ENCODE data around the gene CARTPT.

Gene CARTPT

DNA sequence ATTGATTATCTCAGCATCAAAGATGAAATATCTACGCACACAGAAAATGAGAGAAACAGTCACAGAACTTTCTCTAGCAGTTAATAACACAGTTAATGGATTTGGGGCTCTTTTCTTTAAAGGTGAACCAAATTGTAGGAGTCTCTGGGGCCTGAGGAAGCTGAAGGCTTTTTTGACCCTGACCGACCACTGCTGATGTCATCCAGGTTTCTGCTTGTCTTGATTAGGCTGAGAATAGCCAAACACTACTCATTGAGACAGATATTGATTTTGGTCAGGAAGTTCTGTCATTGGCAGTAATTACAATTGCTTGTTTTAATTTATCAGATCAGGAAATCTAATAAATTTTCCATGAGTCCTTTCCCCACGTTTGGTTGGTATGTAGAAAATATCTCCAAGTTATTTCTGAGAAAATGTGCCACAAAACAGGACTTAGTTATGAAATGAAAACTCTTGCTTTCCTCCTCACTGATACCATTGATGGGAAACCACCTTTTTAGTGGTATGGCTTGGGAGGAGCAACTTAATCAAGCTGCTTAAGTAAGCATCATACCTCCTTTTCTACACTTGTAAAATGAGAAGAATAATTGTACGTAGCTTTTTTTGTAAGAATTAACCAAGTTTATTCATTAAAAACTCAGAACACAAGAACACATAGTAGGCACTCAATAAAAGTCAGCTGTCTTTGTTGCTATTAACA lies 19.7 kb downstream of the CARTPT start:
- no peak for FAIRE-seq

DNA sequence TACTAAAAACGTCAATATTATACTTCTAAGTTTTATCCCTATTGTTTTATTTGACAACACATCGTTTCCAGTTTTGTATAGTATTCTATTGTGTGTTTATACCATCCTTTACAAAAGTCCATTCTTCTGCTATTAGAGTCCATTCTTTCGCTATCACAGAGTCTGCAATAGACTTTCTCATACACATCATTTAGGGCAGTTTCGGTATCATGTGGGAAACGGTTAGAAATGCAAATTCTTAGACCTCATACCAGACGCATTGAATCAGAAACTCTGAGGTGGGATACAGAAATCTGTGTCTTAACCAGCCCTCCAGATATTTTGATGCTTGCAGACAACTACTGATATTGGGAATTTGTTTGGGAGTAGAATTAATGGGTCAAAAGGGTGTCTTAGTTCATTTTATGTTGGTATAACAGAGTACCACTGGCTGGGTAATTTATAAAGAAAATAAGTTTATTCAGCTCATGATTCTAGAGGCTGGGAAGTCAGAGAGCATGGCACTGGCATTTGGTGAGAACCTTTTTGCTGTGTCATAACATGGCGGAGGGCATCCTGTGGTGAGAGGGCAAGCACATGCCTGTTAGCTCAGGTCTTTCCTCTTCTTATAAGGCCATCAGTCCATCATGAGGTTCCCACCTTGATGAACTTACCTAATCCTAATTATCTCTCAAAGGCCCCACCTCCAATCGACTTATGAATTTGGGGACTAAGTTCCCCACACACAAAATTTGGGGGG lies 21.1 kb downstream of the CARTPT start:
- no peak for FAIRE-seq

DNA sequence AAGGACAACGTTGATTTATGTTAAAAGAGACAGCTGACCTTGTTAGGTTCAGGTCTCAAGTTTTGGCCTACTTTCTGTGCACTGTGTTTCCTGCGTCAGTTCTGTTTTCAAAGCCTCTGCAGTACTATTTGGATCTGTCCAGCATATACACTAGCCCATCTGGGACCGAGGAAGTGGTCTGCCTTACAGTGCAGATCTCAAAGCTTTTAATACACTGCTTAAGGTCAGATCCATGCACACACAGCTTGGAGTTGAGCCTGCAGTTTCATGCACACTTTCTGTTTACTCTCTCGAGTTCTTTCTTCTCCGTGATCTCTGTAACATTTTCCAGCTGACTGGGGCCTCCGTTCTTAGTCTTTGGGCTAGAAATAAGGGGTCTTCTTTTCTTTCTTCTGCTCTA lies 24.1 kb downstream of the CARTPT start:
- no peak for FAIRE-seq

DNA sequence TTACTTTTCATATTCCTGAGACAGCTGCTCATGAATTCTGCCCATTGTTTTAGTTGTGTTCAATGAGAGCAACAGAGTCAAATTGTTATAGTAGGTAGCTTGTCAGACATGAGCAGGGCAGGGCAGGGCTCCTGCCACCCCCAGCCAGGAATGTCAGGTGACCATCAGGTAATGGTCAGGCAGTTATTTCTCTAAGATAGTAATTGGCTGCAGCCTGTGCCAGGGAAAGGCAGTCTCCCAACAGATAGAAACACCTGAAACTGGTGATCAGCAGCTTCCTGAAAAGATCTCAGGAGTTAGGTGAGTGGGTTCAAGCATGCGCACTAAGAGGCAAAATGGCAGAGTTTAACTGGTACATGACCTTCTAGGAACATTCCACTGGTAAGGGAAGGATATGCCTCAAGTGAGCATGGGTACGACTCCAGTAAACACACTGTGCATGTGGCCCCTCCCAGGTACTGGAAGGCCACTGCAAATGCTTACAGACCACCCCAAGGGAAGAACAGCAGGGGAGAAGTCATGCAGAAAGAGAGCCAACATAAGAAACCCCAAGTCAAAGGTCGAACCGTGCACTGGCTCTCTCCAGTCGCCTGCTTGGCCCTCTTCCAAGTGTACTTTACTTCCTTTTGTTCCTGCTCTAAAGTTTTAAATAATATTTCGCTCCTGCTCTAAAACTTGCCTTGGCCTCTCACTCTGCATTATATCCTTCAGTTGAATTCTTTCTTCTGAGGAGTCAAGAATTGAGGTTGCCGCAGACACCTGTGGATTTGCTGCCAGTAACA lies 25.1 kb downstream of the CARTPT start:
- FAIRE-seq, result no peak

DNA sequence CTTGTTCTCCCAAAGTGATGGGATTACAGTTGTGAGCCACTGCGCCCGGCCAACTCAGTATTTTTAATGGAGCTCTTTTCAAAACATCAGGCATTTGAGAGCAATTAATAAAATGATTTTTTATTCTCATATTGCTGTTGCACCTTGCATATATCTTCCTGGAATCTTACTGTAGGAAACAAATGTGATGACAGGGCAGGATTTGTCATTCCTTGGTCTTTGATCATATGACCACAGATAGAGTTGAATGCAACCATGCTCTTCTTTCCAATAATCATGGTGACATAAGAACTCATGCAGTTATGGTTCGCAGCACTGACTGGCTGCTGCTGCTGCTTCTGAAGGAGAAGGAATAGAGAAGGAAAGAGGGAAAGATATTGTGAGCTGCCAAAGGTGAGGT lies 28.1 kb downstream of the CARTPT start:
- FAIRE-seq, result no peak

DNA sequence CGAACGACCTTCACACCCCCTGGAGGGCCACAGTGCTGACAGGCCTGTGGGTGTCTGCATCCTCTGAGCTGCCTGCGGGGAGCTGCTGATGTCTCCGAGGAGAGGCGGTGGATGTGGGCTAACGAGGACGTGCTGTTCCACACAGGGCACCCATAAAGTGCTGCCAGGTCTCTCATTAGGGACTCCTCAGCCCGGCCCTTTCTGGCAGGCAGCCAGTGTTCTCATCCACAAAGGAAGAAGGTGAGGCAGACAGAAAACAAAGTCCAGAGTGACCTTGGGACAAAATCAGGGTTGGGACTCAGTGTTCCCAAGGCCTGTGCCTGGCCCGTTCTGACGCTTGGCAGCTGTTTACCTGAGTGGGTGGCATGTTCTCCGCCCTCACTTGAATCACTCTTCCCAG lies 29.3 kb downstream of the CARTPT start:
- FAIRE-seq, result no peak

DNA sequence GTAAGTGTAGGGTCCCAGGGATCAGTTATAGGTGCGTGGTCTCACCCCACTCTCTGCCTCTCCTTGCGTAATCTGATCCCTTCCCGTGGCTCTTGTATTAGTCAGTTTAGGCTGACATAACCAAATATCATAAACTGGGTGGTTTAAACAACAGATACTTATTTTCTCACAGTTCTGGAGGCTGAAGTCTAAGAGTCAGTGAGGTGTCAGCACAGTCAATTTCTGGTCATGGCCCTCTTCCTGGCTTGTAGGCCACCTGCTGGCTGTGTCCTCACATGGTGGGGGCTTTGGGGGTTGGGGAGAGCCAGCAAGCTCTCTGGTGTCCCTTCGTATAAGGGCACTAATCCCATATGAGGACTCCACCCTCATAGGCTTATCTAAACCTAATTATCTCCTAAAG lies 32.3 kb downstream of the CARTPT start:
- no peak for FAIRE-seq

DNA sequence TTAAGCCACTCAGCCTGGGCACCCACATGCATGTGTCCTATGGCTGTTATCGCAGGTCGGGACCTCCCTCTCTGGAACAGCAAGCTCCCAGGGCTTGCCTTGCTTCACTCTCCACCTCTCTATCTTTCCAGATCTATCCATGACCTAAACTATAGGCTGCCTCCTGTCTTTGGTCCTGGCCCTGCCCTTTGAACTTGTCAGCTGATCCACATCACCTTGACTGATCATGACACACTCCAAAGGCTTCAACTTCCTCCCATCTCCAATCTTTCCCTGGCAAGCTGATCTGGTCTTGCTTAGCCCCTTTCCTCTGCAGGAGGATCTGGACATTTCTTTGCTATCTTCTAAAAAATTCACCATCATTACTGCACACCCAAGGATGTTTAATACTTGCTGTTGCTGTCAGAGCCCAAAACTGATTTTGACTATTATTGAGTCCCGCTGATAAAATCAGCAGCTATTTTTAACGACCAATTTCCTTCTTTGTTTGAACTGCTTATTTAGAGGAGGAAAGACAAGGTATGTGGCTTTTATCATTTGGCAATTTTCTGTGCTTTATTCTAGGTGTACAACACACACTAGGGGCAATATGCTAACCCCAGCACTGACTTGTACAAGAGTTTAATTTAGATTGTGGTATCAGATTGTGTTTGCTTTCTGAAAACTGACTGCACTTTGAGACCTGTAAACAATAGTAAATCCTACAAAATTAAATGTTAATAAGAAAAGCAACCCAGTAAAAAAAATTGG lies 33.5 kb downstream of the CARTPT start:
- FAIRE-seq, result no peak

DNA sequence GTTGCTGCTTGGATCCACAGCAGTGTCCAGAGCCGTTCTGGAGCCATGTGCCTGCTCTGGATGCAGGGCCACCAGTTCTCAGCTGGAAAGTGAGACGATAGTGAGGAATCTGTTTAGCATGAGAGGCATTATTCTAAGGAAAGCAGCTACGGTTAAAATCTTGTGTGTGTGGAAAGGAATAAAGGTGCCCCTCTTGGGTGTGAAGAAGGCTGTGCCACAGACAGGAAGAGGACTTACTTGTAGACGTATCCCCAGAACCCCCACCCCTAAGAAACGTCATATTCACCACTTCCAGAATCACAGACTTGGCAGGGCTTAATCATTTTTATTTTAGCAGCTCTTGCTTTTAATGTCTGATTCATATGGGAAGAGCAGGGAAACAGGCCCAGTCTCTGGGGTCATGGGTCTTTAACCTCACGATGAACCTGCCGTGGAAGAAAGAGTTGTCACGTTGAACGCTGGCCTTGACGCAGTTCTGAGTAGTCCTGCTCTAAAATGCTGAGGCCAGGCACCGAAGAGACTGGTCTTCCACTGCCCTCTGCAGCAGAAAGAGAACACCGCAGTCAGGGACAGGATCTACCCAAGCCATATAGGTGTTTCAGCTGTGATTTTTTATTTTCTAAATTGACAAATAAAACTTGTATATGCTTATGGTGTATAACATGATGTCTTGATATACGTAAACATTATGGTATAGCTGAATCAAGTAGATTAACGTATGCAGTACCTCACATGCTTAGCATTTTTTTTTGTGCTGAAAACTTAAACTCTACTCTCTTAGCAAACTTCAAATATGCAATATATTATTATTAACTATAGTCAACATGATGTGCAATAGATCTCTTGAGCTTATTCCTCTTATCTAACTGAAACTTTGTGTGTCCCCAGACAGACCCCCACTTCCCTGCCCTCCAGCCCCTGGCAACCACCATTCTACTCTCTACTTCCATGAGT lies 38.8 kb downstream of the CARTPT start:
- FAIRE-seq, result peak; percentile 90

DNA sequence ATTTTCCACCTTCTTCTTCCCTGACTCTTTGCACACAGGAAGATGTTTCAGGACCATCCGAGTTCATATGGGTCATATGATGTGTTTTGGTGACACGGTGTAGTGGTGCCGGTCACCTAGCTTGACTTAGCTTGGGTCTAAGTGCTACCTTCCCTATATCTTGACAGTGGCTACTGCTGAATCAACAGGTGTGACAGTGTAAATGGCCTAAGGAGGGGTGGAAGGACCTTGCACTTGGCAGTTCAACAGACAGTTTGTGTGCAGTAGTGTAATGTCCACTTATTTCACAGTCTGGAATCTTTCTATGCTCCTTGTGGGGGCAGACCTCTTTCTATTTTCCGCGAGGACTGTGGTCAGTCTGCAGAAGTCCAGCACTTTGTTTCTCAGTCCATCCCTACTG lies 43.8 kb downstream of the CARTPT start:
- FAIRE-seq, result no peak

DNA sequence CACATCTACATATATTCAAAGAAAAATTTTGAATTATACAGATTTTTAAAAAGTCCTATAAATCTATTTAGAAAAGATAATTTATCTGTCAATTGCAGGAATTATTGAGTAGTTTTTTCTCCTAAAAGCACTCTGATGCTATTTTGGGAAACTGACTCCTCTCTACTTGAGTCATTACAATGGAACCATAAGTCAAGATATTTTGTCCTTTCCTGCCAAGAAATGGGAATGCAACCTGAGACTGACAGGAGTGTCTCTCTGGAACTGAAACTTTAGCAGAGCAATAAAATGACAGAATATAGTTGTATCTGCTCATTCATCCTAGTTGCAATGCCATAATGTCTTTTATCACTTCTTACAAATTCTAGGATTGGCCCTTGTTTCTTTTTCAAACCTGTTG lies 48.6 kb downstream of the CARTPT start:
- no peak for FAIRE-seq

DNA sequence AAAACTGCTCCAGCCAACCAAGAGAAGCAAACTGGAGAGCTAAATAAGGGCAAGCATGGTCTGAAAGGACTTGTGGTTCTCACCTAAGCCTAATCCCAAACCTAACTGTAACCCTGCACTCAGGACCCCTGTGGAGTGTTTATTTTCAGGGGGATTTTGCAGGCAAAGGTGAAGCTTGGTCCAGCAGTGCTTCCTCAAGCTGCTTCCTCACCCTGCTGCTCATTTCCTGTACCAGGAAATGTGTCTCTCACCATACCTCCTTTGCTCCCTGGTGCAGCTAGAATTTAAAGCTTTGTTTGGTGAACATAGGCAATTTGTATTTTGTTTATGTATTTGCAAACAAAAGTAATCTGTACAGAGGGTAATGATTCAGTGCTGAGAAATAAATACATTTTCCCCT lies 50.2 kb downstream of the CARTPT start:
- no peak for FAIRE-seq

DNA sequence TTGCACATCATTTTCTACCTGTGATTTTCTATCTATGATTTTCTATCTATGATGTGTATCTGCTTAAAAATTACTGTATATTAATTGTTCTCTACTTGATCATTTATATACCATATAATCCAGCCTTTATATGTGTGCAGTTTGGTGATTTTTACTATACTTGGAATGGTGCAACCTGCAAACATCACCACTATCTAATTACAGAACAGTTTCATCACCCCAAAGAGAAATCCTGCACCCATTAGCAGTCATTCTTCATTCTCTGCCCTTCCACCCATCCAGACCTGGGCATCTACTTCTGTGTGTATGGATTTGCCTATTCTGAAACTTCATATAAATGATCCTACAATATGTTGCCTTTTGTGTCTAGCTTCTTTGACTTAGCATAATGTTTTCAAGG lies 51.3 kb downstream of the CARTPT start:
- FAIRE-seq, result no peak
